Activated naive CD4-positive, alpha-beta T cell treated with anti-CD3 and anti-CD28 coated beads, Interleukin-2, amount 50 U/mL, for 16 hours (primary cell): Measurements from ENCODE around the gene MANSC1.
"Not testable (repeated sequence)": the region's sequence is repeated elsewhere in the genome, so short reads cannot be mapped to it uniquely, and the experiment has no call there.

Experiments
- DNase-seq: peaks from one replicate; pipeline ENCODE4 v3.0.0-alpha.2; 2020

MANSC1 gene

DNA sequence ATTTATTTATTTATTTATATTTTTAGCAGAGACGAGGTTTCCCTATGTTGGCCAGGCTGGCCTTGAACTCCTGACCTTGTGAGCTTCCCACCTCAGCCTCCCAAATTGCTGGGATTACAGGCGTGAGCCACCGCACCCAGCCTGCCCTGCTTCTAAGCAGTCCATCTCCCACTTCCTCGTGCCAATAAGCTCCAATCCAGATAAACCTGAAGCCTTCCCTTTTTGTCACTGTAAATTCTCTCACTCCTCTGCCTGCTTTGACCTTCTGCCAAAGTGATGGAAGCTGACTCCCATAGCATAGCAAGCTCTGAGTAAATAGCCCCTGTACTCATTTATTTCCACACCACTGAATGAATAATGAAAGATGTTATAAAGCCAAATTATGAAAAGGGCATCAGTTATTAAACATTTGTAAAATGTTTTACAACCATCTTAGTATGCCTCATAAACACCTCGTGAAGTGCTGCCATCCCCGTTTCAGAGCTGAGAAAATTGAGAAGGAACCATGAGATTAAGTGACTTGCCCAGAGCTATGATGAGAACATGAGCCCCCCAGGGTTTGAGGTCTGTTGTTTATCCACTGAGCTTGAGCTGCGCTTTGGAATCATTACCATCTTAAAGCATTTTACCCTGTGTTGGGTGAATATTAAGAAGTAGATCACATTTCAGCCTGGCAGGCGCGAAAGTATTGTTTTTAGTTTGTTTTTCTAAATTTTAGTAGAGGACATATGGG is 30.4 kb downstream of the MANSC1 start:
- DNase-seq: no peak

- no peak for DNase-seq
Measured at GRCh38 chr12:12315838-12316237, 34.2 kb downstream of the MANSC1 start.

DNA sequence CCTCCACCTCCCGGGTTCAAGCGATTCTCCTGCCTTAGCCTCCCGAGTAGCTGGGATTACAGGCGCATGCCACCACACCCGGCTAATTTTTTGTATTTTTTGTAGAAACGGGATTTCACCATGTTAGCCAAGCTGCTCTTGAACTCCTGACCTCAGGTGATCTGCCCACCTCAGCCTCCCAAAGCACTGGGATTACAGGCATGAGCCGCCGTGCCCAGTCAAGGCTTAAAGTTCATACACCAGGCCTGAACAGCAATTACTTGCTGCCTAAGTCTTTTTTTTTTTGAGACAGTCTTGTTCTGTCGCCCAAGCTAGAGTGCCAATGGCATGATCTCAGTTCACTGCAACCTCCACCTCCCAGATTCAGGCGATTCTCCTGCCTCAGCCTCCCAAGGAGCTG is 39.3 kb downstream of the MANSC1 start:
- DNase-seq: not testable (repeated sequence)

DNA sequence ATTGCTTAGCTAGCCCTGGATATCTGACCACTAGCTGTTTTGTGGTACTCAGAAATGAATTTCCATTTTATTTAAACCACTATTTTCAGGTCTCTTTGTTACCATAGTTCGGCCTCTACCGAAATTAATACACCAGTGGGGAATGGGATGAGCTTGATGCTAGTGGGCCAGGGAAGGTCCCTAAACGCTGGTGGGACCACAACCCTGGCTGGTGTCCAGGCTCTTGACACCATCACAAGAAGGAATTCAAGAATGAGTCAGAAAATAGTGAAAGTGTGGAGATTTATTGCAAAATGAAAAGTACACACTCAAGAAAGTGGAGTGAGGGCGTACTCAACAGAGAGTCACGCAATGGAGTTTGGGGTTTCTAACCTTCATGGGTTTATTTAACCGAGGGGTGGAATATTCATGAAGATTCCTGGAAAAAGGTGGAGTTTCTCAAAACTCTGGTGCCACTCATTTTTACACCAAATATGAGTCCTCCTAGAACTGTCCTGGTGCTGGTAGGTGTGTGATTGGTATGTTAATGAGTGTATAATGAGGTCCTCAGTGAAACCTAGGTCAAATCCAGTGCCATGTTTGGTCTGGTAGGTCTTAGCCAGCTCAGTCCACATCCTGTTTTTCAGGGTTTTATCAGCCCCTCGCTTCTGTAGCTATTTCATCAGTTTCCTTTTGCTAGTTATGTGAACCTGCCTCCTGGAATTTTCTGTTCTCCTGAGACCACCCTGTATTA is 44.3 kb downstream of the MANSC1 start:
- no peak for DNase-seq

DNA sequence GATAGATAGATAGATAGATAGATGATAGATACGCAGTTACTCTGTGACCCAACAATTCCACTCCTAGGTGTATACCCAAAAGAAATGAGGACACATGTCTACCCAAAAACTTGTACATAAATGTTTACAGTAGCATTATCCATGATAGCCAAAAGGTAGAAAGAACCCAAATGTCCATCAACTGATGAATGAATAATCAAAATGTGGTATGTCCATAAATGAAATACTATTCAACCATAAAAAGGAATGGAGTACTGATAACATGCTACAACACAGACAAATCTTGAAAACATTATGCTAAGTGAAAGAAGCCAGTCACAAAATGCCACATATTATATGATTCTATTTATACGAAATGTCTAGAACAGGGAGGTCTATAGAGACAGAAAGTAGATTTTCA is 47.1 kb downstream of the MANSC1 start:
- no peak for DNase-seq

GRCh38 chr12:12301122-12301521 is 48.9 kb downstream of the MANSC1 start:
- no peak for DNase-seq

- DNase-seq: no peak
Measured at GRCh38 chr12:12297201-12297830, 52.7 kb downstream of the MANSC1 start.

DNA sequence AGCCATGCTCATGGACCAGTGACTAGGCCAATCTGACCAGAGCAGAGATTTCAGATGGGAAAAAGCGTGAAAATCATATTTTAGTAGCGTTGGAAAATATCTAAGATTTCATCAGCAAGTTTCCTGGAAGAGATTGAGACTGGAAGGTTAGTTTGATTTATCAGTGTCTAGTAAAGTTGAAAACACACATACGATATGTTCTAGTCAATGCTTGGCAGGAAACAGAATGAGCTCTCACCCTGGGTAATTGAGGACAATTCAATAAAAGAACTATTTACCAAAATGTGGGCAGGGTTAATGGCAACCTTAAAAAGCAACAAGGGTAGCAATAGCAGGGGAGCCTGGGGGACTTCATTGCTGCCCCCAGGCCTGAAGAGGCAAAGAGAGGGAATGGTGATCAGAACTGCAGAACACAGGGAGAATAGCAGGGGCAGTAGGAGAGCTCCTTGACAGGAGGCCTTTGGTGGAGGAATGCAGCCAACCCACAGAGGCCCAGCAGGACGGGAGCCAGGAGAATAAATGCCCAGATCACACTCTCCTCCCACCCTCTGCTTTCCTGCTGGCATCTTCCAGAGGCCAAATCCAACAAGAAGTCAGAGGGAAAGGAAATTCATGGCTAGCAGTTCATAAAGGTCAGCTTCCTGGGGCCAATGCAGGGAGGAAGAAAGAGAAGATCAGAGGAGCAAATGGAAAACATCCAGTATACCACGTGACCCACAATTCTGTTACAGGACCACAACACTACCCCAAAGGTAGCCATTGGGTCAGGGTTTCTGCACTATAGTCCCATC is 55.6 kb downstream of the MANSC1 start:
- no peak for DNase-seq

- DNase-seq: no peak
Measured at GRCh38 chr12:12290206-12290605, 59.8 kb downstream of the MANSC1 start.

- no peak for DNase-seq
Measured at GRCh38 chr12:12286441-12286840, 63.6 kb downstream of the MANSC1 start.

DNA sequence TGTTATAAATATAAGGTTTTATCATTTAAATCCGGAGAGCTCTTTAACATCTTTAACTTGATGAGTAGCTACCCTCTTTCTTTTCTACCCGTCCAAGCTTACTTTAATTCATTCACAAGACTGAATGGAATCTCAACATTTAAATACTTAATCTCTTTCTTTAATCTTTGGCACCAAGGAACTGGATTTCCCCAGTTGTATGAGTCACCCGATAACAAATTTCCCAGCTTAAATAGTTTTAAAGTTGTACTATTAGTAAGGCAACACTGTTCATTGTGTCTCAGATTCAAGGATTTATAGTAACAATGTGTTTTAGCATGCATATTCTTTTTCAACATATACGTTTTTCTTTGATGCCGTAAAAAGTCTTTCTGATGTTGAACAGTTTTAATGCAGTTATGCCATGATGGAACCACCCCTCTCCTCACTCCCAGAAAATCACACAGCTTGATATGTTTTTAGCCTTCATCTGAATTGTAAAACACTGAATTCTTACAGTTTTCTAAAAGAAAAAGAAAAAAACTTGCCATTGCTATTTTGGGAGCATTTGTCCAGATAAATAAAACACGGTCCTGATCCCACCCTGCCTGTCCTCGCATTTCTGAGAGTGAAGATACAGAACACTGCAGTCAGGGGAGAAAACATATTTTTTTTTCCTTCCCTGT is 67.1 kb downstream of the MANSC1 start:
- DNase-seq: no peak

- DNase-seq: no peak
Measured at GRCh38 chr12:12282202-12282601, 67.8 kb downstream of the MANSC1 start.

- DNase-seq: no peak
Measured at GRCh38 chr12:12281134-12281533, 68.9 kb downstream of the MANSC1 start.

DNA sequence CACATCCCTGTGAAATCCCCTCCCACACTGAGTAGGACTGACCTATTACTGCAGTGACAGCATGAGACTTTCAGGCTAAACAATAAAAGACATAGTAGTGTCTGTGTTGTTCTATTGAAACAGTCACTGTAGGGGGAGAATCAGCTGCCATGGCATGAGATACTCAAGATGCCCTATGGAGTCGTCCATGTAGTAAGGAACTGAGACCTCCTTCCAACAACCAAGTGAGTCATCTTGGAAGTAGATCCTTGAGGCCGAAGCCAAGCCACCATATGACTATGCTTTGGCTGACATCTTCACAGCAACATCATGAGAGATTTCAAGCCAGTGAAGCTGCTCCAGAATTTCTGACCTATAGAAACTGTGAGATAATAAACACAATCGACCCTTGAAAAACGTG is 71.1 kb downstream of the MANSC1 start:
- no peak for DNase-seq
